HG02642 (cell line): ENCODE measurements around the gene KAZN.

ENCODE experiments used
- ATAC-seq: cut with Tn5 transposase; IDR thresholded peaks from one replicate; pipeline ENCODE4 v1.9.1; 2021; ENCODE audit warnings: mild to moderate bottlenecking; ENCODE audit not compliant: unreplicated experiment, poor library complexity

Gene KAZN

GRCh38 chr1:14610761-14611160 is 12.3 kb downstream of the KAZN start:
- no peak for ATAC-seq

DNA sequence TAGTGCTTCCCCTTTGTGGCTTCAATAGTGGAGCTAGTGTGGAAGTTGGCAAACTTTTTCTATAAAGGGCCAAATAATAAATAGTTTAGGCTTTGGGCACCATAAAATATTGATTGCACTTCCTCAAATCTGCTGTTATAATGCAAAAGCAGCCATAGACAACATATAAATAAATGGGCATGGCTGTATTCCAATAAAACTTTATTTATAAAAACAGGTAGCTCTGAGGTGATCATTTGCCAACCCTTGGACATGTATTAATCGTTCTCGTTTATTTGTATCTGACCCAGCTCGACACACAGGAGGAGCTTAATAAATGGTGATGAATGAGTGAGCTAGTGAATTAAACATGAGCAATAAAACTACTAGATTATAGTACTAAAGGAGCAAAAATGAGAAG is 13.3 kb downstream of the KAZN start:
- no peak for ATAC-seq

GRCh38 chr1:14612256-14612655 is 13.8 kb downstream of the KAZN start:
- no peak for ATAC-seq

DNA sequence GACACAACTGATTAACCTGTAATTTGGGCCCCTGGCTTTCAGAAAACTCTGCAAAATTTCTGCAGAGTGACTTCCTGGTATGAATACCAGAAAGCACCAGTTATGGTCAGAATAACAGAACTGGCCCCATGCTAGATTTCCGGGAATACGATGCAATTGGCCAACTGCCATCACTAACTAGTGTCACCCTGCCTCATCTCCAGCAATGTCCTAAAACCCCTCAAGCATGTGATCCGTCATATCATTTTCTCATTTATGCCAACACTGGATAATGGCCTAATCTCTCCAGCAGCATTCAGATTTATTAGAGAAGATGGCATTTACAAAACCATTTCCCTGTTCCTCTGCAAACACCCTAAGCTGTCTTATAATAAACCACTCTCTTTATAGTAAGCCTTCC is 15.4 kb downstream of the KAZN start:
- no peak for ATAC-seq

GRCh38 chr1:14614341-14614740 is 15.9 kb downstream of the KAZN start:
- no peak for ATAC-seq

GRCh38 chr1:14615549-14616218 is 17.2 kb downstream of the KAZN start:
- no peak for ATAC-seq

GRCh38 chr1:14616632-14617396 is 18.3 kb downstream of the KAZN start:
- no peak for ATAC-seq

- no peak for ATAC-seq
Observed at GRCh38 chr1:14617791-14618190, 19.3 kb downstream of the KAZN start.

DNA sequence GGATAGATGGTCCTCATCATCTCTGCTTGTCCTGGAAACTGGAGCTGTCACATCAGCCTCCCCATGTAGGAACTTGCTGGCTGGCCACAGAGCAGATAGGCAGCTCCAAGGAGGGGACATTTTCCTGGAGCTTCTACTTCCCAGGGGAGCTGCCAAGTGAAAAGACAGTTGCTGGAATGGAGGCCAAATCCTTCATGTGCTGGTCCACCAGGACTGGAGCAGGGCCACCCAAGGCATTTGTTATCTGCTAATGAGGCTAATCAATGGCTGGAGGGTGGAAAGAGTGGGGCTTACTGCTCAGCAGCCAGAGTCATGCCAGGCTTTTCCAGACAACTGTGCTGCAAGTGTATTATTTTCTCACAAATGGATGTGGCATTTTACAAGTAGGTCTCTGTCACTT is 22.5 kb downstream of the KAZN start:
- ATAC-seq, result no peak

DNA sequence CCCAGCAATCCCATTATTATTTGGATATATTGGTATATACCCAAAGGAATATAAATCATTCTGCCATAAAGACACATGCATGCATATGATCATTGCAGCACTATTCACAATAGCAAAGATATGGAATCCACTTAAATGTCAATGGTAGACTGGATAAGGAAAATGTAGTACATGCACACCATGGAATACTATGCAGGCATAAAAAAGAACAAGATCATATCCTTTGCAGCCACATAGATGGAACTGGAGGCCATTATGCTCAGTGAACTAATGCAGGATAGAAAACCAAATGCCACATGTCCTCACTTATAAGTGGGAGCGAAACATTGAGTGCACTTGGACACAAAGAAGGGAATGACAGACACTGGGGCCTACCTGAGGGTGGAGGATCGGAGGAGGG is 24.6 kb downstream of the KAZN start:
- ATAC-seq, result no peak

- ATAC-seq, result no peak
Observed at GRCh38 chr1:14624941-14625340, 26.5 kb downstream of the KAZN start.

DNA sequence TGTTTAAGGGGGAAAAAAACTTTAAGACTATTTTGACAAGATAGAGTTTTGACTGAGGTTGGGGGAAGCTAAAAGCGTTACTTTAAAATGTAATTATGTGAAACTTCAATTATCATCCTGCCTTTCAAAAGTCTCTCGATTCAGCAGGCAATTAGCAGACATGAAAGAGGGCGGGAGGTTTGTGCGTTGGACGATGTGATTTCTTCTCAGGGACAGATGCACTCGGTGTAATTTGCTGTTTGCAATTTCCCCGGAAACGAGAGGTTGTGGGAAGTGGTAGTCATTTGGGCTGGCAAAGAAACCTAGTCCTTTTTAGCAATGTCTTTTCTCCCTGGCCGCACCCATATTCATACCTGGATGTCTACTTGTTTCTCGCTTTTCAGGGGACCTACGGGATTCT is 27.1 kb downstream of the KAZN start:
- ATAC-seq, result no peak

GRCh38 chr1:14625996-14626395 is 27.5 kb downstream of the KAZN start:
- ATAC-seq, result no peak

- ATAC-seq, result no peak
Observed at GRCh38 chr1:14626869-14627607, 28.6 kb downstream of the KAZN start.

GRCh38 chr1:14627608-14628489 is 29.4 kb downstream of the KAZN start:
- ATAC-seq, result no peak

DNA sequence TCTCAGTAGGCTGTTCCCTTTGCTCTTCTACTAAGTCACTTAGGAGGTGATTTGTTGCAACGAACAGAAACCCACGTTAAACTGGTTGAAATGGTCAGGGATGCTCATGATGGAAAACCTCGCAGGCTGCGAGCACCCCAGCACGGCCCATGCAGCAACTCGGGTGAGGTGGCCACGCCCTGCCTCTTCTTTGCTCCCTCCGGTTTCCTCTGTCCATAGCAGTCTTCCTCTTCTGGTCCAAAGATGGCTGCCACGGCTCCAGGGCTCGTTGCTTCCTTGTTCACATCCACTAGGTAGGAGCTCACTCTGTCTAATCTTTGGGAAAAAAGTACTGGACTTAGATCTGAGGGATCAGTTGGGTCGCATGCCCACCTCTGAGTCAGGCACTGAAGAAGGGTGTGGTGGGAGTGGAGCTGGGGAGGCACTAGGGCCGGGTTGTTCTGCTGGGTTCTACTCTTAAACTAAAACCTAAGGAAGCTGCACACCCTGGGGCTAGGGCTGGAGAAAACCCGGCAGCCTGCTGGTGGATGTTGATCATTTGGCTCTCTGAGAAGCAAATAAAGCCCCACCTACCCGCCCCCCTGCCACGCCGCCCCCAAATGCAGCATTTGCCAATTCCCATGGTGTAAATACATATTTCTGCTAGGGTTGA is 31.0 kb downstream of the KAZN start:
- no peak for ATAC-seq

- no peak for ATAC-seq
Observed at GRCh38 chr1:14630986-14631385, 32.5 kb downstream of the KAZN start.

DNA sequence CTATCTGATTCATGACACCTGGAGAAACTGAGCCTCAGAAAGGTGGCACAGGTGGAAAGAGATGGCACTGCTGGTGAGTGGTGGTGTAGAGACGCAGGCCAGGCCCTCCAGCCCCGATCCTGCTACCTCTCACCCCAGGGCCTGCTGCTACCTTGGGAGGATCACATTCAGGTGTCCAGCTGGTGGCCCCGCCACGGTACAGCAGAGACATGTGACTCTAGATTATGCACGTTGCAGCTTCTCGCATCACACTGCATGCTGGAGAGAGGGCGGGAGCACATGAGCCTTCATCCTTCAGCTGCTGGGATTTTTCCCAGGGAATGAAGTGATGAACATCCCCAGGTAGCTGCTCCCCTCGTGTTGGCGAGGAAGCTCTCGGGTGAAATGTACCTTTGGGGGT is 32.9 kb downstream of the KAZN start:
- ATAC-seq, result no peak

DNA sequence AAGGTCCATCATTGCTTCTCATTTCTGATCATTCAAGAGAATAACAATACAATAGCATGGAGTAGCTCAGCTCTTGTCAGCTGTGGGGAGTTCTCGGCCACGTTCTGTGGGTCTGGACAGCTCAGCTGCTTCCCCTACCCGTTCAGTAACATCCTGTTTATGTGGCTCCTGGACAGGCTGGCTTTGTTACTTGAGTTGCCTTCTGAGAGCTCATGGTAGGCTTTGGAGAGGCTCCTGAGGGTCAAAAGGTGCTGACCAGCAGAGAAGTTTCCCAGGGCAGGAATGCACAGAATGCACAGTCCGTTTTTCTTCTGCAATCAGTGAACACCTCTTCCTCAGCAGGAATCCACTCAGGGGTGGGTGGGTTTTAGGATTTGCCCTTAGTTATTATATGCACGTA is 36.0 kb downstream of the KAZN start:
- no peak for ATAC-seq

DNA sequence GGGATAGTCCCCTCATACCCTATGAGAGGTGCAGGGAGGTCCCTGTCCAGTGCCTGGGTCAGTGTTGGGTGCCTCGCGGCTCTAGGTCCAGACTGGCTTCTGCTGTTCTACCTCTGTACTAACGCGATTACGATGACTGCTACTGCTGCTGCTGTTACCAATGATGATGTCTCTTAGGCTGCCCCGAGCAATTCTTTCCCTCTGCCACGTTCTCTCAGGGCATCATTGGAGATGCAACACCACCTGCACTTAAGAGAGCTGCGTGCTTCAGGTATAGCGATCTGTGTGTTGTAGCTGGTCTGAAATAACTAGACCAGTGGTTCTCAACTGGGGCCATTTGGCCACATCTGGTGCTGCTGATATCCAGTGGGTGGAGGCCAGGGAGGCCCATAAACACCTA is 36.9 kb downstream of the KAZN start:
- ATAC-seq, result no peak
